Measurements from ENCODE around the gene NAIP. TPM values are rescaled to one million over a fixed set of nuclear protein-coding genes. Genes with fewer than 3 reads are reported as not detected.

Gene NAIP
- total and polyA plus RNA-seq, 5 donors, result 2.2 to 10.4 (median 8.5) TPM

Other genes with a start within 250 kb of the NAIP start
- gene SERF1A, start 124.7 kb downstream of the NAIP start, total RNA-seq, result 1 to 10 TPM in 3 of 4 donors, under 1 TPM in 1; 0.39 to 5.9 (median 3.2) TPM
- gene SERF1A, start 124.7 kb downstream of the NAIP start, polyA plus RNA-seq, result 3.0 TPM
- 10 to 100 TPM in 3 of 4 donors, 1 to 10 TPM in 1; 9.5 to 16.2 (median 13.5) TPM for gene SMN1, start 100.3 kb downstream of the NAIP start, total RNA-seq
- gene SMN1, start 100.3 kb downstream of the NAIP start, polyA plus RNA-seq, result 19.0 TPM
- 10 to 100 TPM in 2 of 4 donors, 1 to 10 TPM in 2; 5.2 to 16.0 (median 11.0) TPM for gene GTF2H2, start 42.3 kb upstream of the NAIP start, total RNA-seq
- 5.3 TPM for gene GTF2H2, start 42.3 kb upstream of the NAIP start, polyA plus RNA-seq